Fibroblast of lung (primary cell): ENCODE results near the gene SLC26A6.

Experiments
- CTCF ChIP-seq, 2 donors: IDR thresholded peaks in 1 of 2; conservative IDR thresholded peaks in 1 of 2; 1 replicate in 1 of 2; 2 replicates in 1 of 2; pipeline ENCODE4 v1.5.1; 2011 to 2012; ENCODE audit warnings: low read length in 2 of 2, control low read depth in 1 of 2, inconsistent platforms in 1 of 2, low read depth in 1 of 2, mild to moderate bottlenecking in 1 of 2
- EZH2 ChIP-seq: IDR thresholded peaks from 2 replicates; pipeline ENCODE4 v1.5.1; 2012; ENCODE audit warnings: low read length, control low read depth, mild to moderate bottlenecking; ENCODE audit errors: missing control alignments

GRCh38 chr3:48679411-48680391 lies 44.4 kb upstream of the SLC26A6 start:
- TF ChIP-seq CTCF (conservative IDR thresholded peaks at IDR 0.05 in 1 of 2, IDR thresholded peaks at IDR 0.05 in 1 of 2; ENCODE audit: low read depth in 1 of 2, low read length in 2 of 2), result no peak
- no peak for TF ChIP-seq EZH2
